Dermis blood vessel endothelial cell (primary cell): ENCODE results near the gene ATP2B3. TPM values are rescaled to one million over a fixed set of nuclear protein-coding genes. Genes with fewer than 3 reads are reported as not detected.

ENCODE experiments used
- DNase-seq: peaks from one replicate; pipeline ENCODE4 v3.0.0; 2010
- total RNA-seq: library from RNA; depleted of rRNA; stranded (reverse); fragments of >200 nt; gene quantifications from 2 replicates; pipeline ENCODE4 v1.2.3, GENCODE V29; 2014

ATP2B3 gene
- total RNA-seq, 1 donor from 2014 or later, result not detected

DNA sequence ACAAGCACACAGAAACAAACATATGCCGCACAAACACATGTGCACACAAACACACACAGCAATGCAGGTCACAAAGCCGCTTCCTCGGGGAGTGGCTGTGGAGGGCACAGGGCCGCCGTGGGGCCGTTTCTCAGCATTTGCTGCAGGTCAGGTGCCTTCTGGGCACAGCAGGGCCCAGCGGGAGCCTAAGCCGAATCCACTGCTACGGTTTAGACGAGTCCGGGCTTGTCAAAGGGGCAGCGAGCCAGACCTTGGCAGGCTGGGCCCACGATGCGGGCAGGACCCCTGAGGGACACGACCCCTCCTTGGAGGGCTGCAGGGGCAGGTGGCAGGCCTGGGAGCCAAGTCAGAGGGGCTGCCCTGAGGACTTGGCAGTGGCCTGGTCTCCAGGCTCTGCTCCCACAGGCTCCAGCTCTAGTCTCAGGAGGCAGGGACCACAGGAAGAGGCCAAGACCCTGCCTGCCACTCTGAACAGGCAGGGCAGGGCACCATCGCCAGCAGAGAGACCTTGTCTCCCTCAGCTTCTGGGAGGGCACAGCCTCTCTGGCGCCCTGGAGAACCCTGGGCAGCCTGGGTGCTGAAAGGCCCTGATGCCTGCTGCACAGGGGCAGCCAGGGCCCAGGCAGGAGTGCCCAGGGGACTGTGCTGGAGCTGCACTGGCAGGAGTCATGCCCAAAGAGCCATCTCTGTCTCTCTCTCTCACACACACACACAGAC lies 5.5 kb upstream of the ATP2B3 start:
- DNase-seq, result no peak

DNA sequence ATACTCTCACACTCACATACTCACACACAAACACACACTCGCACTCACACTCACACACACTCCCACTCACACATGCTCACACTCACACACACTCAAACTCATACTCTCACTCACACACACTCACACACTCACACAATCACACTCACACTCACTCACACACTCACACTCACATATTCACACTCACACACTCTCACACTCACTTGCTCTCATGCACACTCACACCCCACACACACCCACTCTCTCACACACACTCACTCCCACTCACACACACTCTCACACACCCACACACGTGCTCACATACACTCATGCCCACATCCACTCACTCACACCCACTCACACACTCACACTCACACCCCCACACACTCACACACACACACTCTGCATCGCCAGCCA lies 4.9 kb upstream of the ATP2B3 start:
- no peak for DNase-seq

DNA sequence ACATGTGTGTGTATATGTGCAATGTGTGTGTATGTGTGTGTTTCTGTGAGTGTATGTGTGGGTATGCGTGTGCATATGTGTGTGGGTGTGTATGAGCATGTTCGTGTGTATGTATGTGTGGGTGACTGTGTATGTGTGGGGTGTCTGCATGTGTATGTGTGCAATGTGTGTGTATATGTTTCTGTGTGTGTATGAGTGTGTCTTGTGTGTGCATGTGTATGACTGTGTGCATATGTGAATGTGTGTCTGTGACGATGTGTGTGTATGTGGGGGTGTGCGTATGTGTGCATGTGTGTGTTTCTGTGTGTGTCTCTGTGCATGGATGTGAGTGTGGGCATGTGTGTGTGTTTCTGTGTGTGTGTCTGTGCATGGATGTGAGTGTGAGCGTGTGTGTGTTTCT lies 4.2 kb upstream of the ATP2B3 start:
- no peak for DNase-seq

- DNase-seq, result no peak
These were observed 3.2 kb upstream of the ATP2B3 start for GRCh38 chrX:153514259-153514658.

- no peak for DNase-seq
These were observed 2.0 kb upstream of the ATP2B3 start for GRCh38 chrX:153515435-153515834.

- peak; percentile 30 for DNase-seq
These were observed 1.4 kb upstream of the ATP2B3 start for GRCh38 chrX:153516073-153516472.

- no peak for DNase-seq
These were observed 748 bp downstream of the ATP2B3 start for GRCh38 chrX:153517946-153518834.

DNA sequence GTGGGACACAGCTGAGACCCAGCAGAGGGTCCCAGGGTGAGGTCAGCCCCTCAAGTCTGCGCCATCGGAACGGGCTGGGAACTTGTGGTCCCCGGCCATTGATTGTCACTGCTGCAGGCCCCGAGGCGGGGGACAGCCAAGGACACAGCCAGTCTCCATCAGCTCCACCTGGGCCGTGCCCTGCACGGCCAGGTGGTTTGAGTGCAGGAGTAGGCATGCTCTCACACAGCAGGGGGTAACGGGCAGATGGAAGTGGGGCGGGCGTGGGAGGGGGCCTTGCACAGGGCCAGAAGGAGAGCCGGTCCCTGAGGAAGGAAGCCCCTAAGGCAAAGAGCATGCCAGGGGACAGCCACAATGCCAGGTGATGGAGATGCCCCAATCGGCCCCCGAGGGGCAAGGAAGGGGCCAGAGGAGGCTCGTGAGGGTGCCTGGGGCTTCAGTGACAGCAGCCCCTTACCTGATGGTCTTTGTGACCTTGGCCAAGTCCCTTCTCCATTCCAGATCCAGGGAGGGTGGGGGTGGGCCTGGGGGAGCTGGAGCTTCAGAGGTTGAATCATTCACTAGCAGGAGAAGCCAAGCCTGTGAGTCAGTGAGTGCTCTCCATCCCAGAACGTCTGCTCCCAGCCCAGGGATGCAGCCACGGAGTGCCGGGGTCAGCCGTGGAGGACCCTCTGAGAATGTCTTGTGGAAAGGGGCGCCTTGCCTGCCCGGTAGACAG lies 2.3 kb downstream of the ATP2B3 start:
- no peak for DNase-seq

GRCh38 chrX:153520287-153520917 lies 3.0 kb downstream of the ATP2B3 start:
- DNase-seq, result no peak

GRCh38 chrX:153521034-153521433 lies 3.6 kb downstream of the ATP2B3 start:
- no peak for DNase-seq

DNA sequence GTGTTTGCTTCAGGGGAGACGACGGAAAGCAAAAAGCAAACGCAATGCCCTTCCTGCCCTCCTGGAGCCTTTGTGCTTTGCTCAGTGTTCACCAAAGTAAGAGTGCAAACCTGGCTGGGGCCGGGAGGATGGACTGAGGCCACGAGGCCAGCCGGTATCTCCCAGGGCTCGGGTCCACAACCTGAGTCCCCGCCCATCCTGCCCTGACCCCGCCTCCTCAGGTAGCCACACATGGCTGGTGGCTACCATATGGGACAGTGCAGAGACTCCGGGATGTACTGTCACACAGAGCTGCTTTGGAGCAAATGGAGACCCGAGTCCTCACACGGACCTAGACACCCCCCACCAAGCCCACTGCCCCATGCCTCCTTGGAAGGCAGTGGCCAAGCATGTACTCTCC lies 4.8 kb downstream of the ATP2B3 start:
- no peak for DNase-seq

DNA sequence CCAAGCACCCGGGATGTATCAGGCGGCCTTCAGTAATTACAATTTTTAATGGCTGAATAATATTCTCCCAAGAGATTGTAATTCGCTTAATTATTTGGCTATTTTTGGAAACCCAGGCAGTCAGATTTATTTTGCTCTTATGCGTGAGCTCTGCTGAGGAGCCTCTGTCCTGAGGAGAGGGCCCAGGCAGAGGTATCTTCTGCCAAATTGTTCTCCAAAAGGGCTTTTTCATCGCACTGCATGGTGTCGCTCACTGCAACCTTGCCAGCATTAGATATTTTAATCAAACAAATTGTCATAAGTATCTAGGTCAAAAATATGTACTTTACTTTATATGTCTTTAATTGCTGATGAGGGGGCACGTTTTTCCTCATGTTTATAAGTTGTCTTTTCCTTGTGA lies 5.8 kb downstream of the ATP2B3 start:
- DNase-seq, result no peak

DNA sequence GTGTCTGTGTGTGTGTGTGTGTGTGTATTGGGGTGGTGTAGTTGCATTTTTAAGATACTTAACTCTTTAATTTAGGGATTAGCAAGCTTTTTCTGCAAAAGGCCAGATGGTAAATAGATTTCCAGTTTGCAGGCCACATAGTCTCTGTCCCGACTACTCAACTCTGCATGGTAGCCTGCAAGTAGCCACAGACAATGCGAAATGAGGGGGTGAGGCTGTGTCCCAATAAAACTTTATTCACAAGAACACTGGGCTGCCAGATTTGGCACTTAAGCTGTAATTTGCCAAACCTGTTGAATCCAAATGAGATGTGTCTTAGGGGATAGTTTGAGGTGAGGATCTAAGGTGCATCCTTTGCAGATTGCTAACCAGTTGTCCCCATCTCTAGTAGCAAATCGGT lies 6.8 kb downstream of the ATP2B3 start:
- no peak for DNase-seq

- DNase-seq, result no peak
These were observed 8.0 kb downstream of the ATP2B3 start for GRCh38 chrX:153525451-153525850.

DNA sequence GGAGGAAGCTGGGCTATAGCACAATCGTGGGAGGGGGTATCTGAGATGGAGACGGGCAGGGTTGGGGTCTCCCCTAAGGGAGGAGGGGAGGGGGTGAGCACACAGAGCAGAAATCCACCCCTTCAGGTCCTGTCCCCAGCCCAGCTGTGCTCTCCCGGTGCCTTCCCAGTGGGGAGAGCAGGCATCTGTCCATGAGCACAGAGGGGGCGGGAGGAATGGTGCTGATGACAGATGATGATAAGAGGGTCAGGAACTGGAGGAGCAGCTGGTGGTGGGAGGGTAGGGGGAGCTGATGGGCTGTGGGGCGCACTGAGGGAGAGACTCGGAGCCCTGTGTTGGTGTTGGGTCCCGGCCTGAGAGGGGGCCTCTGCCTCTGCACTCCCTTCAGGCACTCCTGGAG lies 8.6 kb downstream of the ATP2B3 start:
- no peak for DNase-seq

GRCh38 chrX:153526801-153527200 lies 9.4 kb downstream of the ATP2B3 start:
- DNase-seq, result no peak

GRCh38 chrX:153527208-153527607 lies 9.8 kb downstream of the ATP2B3 start:
- no peak for DNase-seq

- DNase-seq, result no peak
These were observed 13.1 kb downstream of the ATP2B3 start for GRCh38 chrX:153530411-153531129.

- no peak for DNase-seq
These were observed 15.6 kb downstream of the ATP2B3 start for GRCh38 chrX:153533091-153533490.

GRCh38 chrX:153537080-153537479 lies 19.6 kb downstream of the ATP2B3 start:
- no peak for DNase-seq

- DNase-seq, result no peak
These were observed 20.3 kb downstream of the ATP2B3 start for GRCh38 chrX:153537526-153538295.
